Ovary (tissue), 9 donors: Measurements from ENCODE around the gene ITGA6. TPM values are rescaled to one million over a fixed set of nuclear protein-coding genes. Genes with fewer than 3 reads are reported as not detected.

Experiments used
- DNase-seq, 5 donors: peaks; one replicate each; pipeline ENCODE4 v3.0.0-alpha.2; 2019 to 2020
- H3K27ac ChIP-seq, 2 donors: fragments of 200-600 bp; one replicate each; pipeline versions ENCODE4 v1.5.1 to v1.8.0; 2019 to 2022
- H3K27me3 ChIP-seq: fragments of 200-600 bp; one replicate; pipeline ENCODE4 v1.8.0; 2022
- H3K36me3 ChIP-seq: fragments of 200-600 bp; sonication (generic); one replicate; pipeline ENCODE4 v1.5.1; 2019
- H3K4me1 ChIP-seq: one replicate; pipeline ENCODE4 v1.8.1; 2013; ENCODE audit warnings: mild to moderate bottlenecking, moderate library complexity; ENCODE audit not compliant: insufficient read depth
- H3K4me3 ChIP-seq: fragments of 200-600 bp; sonication (generic); one replicate; pipeline ENCODE4 v1.5.1; 2017
- H3K9me3 ChIP-seq, 2 donors: fragments of 200-600 bp in 1 of 2; sonication (generic) in 1 of 2; one replicate each; pipeline versions ENCODE4 v1.5.1 to v1.8.1; 2013 to 2019; ENCODE audit warnings: mild to moderate bottlenecking in 1 of 2, moderate library complexity in 1 of 2
- EP300 ChIP-seq: sonication (generic); formaldehyde crosslinking; IDR thresholded peaks from one replicate; pipeline ENCODE4 v1.6.1; 2017; ENCODE audit warnings: antibody characterized with exemption
- POLR2A ChIP-seq: fragments of 450-650 bp; IDR thresholded peaks from one replicate; pipeline ENCODE4 v1.6.1; 2017; ENCODE audit warnings: antibody characterized with exemption, mild to moderate bottlenecking, moderate library complexity
- WGBS, 3 donors: extraction: QIAGEN DNeasy Blood & Tissue Kit in 1 of 3; methylation state at CpG; one replicate each; pipeline versions ENCODE4 v1.1.5 to v1.1.7; 2013 to 2017; 5-methylcytosine and 5-hydroxymethylcytosine counted together
- intact Hi-C, 4 donors: fragments of 100-400 bp; cut with DNase I; formaldehyde crosslinking; loops; one replicate each; pipeline versions ENCODE4 v1.11.0 to v1.15.1; 2022 to 2023
- polyA plus RNA-seq, 2 donors: library from polyadenylated mRNA; stranded (reverse); fragments of 200-250 nt in 1 of 2; fragments of 350-450 nt in 1 of 2; fragmentation: Illumina TruSeq in 1 of 2; extraction: RNeasy Lipid Tissue Mini Kit (QIAGEN cat#74804) in 1 of 2; gene quantifications; one replicate each; pipeline ENCODE4 v1.2.3, GENCODE V29; 2013 to 2014
- total RNA-seq, 7 donors: library from RNA; depleted of rRNA in 2 of 7; stranded (reverse); fragments of >200 nt in 2 of 7; fragmentation: NEBNext Ultra II Directional in 3 of 7; extraction: Animal tissue kit (Norgen Biotek cat#: 25700) in 3 of 7; gene quantifications; one replicate each; pipeline versions ENCODE4 v1.1.0 to v1.2.4, GENCODE V29; 2016 to 2023
- TF ChIP-seq, protein P1 (sequence below), 3 donors: fragments of 450-650 bp in 2 of 3; fragments of 200-600 bp in 1 of 3; IDR thresholded peaks; one replicate each; pipeline versions ENCODE4 v1.5.1 to v1.8.0; 2016 to 2022; ENCODE audit warnings: antibody characterized with exemption in 3 of 3, mild to moderate bottlenecking in 1 of 3
- donor health status: DM: no; HTN: no; CAD: no; lungs with moderate emphysema.
- donor health status: DM: no; HTN: no; CAD: no.
- donor health status: Bipolar disorder and iron deficiency.
- donor health status: DM: yes; HTN: yes; CAD: no.
- donor health status: DM: no; HTN: no; CAD: no.
- donor health status: DM: yes; HTN: yes; CAD: no.

Gene ITGA6
- total and polyA plus RNA-seq, 9 donors: 8.4 to 51.6 (median 19.0) TPM

GRCh38 chr2:172403402-172403801 lies 24.0 kb upstream of the ITGA6 start:
- H3K27me3 ChIP-seq: no peaks in the 10 kb centered on the region
- 93 to 96% (median 96%) methylated on average over 4 of the region's 4 CpGs for WGBS, 3 donors
- no peak for DNase-seq
- no peak overlapping the region for H3K27ac ChIP-seq
- TF ChIP-seq EP300: no peak
- no peak for TF ChIP-seq POLR2A
- TF ChIP-seq, protein P1, sequence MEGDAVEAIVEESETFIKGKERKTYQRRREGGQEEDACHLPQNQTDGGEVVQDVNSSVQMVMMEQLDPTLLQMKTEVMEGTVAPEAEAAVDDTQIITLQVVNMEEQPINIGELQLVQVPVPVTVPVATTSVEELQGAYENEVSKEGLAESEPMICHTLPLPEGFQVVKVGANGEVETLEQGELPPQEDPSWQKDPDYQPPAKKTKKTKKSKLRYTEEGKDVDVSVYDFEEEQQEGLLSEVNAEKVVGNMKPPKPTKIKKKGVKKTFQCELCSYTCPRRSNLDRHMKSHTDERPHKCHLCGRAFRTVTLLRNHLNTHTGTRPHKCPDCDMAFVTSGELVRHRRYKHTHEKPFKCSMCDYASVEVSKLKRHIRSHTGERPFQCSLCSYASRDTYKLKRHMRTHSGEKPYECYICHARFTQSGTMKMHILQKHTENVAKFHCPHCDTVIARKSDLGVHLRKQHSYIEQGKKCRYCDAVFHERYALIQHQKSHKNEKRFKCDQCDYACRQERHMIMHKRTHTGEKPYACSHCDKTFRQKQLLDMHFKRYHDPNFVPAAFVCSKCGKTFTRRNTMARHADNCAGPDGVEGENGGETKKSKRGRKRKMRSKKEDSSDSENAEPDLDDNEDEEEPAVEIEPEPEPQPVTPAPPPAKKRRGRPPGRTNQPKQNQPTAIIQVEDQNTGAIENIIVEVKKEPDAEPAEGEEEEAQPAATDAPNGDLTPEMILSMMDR (IDR thresholded peaks at IDR 0.05): no peak
- H3K4me3 ChIP-seq: no peak overlapping the region
- H3K4me1 ChIP-seq: peaks cover under 1% of the 10 kb centered on the region
- intact Hi-C loops: no loop called here
- no peaks in the 10 kb centered on the region for H3K36me3 ChIP-seq
- H3K9me3 ChIP-seq: no peaks in the 10 kb centered on the region

GRCh38 chr2:172403881-172404468 lies 23.4 kb upstream of the ITGA6 start:
- no peaks in the 10 kb centered on the region for H3K27me3 ChIP-seq
- DNase-seq: no peak
- intact Hi-C loops: no loop called here
- TF ChIP-seq EP300 (no peak), POLR2A (no peak)
- TF ChIP-seq, protein P1 (IDR thresholded peaks at IDR 0.05): no peak
- 87 to 93% (median 93%) methylated on average over 5 of the region's 5 CpGs for WGBS, 3 donors
- no peak overlapping the region for H3K4me3 ChIP-seq
- H3K4me1 ChIP-seq: no peaks in the 10 kb centered on the region
- H3K27ac ChIP-seq: no peak overlapping the region
- H3K9me3 ChIP-seq: no peaks in the 10 kb centered on the region
- H3K36me3 ChIP-seq: no peaks in the 10 kb centered on the region

DNA sequence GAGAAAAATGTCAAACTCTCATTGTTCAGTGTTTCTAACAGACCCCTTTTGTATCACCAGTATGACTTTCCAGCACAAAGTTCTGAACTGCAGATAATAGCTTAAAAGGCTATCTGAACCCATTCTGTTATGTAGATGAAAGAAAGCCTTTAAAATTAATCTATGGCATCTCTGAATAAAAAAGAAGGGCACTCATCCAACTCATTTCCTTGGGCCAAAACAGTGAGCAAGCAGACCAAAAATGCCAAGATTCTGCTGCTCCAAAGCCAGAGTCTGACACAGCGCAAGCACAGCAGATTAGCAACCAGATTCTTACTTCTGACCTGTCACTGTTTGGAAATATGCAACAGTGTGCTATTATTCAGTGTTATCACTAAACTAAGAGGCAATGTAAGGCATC lies 22.6 kb upstream of the ITGA6 start:
- no peaks in the 10 kb centered on the region for H3K9me3 ChIP-seq
- intact Hi-C loops: no loop called here
- no peak for DNase-seq
- H3K4me3 ChIP-seq: no peak overlapping the region
- no peaks in the 10 kb centered on the region for H3K36me3 ChIP-seq
- no peaks in the 10 kb centered on the region for H3K27me3 ChIP-seq
- TF ChIP-seq, protein P1 (IDR thresholded peaks at IDR 0.05): no peak
- TF ChIP-seq POLR2A (no peak), EP300 (no peak)
- no peaks in the 10 kb centered on the region for H3K4me1 ChIP-seq
- H3K27ac ChIP-seq: no peak overlapping the region
- WGBS, 3 donors: 20 to 32% (median 32%) methylated on average over 1 of the region's 1 CpG

DNA sequence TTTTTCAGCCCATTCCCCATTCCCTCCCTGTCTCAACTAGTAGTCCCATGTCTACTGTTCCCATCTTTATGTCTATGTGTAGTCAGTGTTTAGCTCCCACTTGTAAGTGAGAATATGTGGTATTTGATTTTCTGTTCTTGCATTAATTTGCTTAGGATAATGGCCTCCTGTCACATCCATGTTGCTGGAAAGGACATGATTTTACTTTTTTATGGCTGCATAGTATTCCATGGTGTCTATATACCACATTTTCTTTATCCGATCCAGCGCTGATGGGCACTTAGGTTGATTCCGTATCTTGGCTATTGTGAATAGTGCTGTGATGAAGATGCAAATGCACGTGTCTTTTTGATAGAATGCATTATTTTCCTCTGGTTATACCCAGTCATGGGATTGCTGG lies 21.7 kb upstream of the ITGA6 start:
- H3K27ac ChIP-seq: no peak overlapping the region
- intact Hi-C loops: no loop called here
- no peak overlapping the region for H3K4me3 ChIP-seq
- no peaks in the 10 kb centered on the region for H3K4me1 ChIP-seq
- no peaks in the 10 kb centered on the region for H3K9me3 ChIP-seq
- no peaks in the 10 kb centered on the region for H3K27me3 ChIP-seq
- TF ChIP-seq EP300 (no peak), POLR2A (no peak)
- TF ChIP-seq, protein P1 (IDR thresholded peaks at IDR 0.05): no peak
- DNase-seq: no peak
- 74 to 98% (median 97%) methylated on average over 4 of the region's 4 CpGs for WGBS, 3 donors
- no peaks in the 10 kb centered on the region for H3K36me3 ChIP-seq
